ENCODE results near the gene NEDD4L. TPM values are rescaled to one million over a fixed set of nuclear protein-coding genes. Genes with fewer than 3 reads are reported as not detected.

NEDD4L gene
- total RNA-seq, 1 donor from 2014 or later, result 162 TPM

DNA sequence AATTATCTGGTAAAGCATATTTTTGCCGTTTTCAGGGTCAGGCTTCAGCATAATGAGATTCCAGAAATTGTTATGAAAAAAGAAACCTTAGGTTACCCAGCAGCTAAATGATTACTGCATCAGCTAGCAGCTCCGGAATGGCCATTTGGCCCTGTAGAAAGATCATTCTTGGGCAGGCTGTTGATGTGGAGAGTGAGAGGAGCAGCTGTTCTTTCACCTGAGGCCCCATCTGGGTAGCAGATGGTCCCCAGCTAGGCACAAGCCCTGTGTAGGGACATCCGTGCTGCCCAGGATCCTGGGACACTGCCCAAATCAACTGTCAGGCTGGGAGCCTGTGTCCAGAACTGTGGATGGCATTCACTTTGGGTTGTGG is 61.8 kb downstream of the NEDD4L start:
- TF ChIP-seq, protein P1, sequence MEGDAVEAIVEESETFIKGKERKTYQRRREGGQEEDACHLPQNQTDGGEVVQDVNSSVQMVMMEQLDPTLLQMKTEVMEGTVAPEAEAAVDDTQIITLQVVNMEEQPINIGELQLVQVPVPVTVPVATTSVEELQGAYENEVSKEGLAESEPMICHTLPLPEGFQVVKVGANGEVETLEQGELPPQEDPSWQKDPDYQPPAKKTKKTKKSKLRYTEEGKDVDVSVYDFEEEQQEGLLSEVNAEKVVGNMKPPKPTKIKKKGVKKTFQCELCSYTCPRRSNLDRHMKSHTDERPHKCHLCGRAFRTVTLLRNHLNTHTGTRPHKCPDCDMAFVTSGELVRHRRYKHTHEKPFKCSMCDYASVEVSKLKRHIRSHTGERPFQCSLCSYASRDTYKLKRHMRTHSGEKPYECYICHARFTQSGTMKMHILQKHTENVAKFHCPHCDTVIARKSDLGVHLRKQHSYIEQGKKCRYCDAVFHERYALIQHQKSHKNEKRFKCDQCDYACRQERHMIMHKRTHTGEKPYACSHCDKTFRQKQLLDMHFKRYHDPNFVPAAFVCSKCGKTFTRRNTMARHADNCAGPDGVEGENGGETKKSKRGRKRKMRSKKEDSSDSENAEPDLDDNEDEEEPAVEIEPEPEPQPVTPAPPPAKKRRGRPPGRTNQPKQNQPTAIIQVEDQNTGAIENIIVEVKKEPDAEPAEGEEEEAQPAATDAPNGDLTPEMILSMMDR (IDR thresholded peaks at IDR 0.05; ENCODE audit: unreplicated experiment), result no peak
- Mint-ChIP-seq H3K27me3 (no peaks in the 10 kb centered on the region), H3K9me3 (ENCODE audit: low read depth) (peaks cover 3% of the 10 kb centered on the region), H3K4me1 (ENCODE audit: low read depth) (peaks cover 48% of the 10 kb centered on the region), H3K36me3 (ENCODE audit: insufficient read depth) (peaks cover 10% of the 10 kb centered on the region), H3K27ac (peak overlapping the region; percentile 17), H3K4me3 (ENCODE audit: low read depth) (no peak overlapping the region)
- DNase-seq (ENCODE audit: low spot score, unreplicated experiment), result no peak

DNA sequence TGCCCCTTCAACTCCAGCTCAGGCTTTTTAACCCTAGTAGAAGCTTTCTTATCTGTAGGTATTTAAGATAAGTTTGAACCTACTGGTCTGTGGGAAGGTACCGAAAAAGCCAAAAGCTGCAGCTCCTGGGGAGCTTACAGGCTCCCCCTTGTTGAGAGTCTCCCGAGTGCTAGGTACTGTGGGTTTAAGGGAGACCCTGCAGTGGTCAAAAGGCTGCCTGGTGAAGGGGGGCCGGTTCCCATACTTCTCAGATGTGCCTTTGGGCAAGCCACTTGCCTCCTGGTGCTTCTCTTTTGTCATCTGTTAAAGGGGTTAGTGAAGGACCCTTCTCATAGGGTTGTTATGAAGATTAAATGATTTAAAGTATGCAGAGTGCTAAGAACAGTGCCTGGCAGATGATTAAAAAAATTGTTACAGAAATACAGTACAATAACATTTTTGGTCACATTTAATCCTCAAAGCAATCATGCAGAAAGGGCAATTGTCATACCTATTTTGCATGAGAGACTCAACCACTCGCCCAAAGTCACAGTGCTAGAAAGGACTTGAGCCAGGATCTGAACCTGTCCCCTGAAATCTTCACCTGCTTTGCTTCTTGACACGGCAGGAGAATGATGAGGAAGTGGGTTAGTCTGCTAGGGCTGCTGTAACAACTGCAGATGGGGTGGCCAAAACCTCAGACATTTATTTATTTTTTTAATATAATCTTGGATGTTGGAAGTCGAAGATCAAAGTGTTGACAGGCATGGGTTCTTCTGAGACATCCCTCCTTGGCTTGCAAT is 62.5 kb downstream of the NEDD4L start:
- no peaks in the 10 kb centered on the region for H3K27me3 Mint-ChIP-seq
- DNase-seq (ENCODE audit: low spot score, unreplicated experiment), result no peak
- H3K9me3 Mint-ChIP-seq (ENCODE audit: low read depth), result peaks cover 3% of the 10 kb centered on the region
- H3K27ac Mint-ChIP-seq, result no peak overlapping the region
- no peak overlapping the region for H3K4me3 Mint-ChIP-seq (ENCODE audit: low read depth)
- H3K36me3 Mint-ChIP-seq (ENCODE audit: insufficient read depth), result peaks cover 10% of the 10 kb centered on the region
- H3K4me1 Mint-ChIP-seq (ENCODE audit: low read depth), result peaks cover 43% of the 10 kb centered on the region
- TF ChIP-seq, protein P1 (IDR thresholded peaks at IDR 0.05; ENCODE audit: unreplicated experiment), result no peak

DNA sequence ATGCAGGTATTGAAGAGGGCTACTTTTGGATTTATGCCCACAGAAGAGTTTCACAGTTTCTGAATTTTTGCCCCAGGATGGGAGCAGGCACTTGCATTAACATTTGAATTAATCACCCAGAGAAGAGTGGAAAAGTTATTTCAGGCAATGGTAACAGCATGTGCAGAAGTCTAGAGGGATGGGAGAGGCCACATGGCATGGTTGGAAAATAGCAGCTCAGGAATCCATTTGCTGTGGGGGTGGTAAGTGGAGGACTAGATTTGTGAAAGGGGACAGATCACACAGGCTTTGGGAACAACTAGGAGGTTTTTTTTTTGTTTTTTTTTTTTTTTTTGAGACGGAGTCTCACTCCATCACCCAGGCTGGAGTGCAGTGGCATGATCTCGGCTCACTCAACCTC is 65.2 kb downstream of the NEDD4L start:
- Mint-ChIP-seq H3K27ac (peak overlapping the region; percentile 53), H3K36me3 (ENCODE audit: insufficient read depth) (peaks cover 8% of the 10 kb centered on the region), H3K9me3 (ENCODE audit: low read depth) (peaks cover under 1% of the 10 kb centered on the region), H3K4me1 (ENCODE audit: low read depth) (peaks cover 26% of the 10 kb centered on the region), H3K4me3 (ENCODE audit: low read depth) (no peak overlapping the region), H3K27me3 (no peaks in the 10 kb centered on the region)
- DNase-seq (ENCODE audit: low spot score, unreplicated experiment), result no peak
- TF ChIP-seq, protein P1 (IDR thresholded peaks at IDR 0.05; ENCODE audit: unreplicated experiment), result no peak

DNA sequence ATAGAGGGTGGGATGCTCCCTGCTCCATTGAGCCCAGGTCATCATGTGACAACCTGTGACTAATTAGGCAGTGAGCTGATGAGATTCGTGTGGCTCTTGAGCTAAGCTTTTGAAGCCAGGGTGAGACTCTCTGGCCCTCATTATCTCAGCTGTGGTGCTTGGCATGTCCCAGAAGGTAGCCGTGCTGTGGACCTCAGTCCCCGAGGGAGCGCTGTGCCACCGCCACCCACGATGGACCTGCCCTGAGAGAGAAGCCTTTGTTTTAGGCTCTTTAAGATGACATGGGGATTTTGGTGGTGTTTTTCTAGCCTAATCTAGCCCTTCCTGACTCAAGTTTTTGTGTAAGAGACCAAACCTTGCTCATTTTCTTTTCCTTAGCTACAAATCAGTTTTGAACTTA is 66.4 kb downstream of the NEDD4L start:
- no peak for DNase-seq (ENCODE audit: low spot score, unreplicated experiment)
- no peaks in the 10 kb centered on the region for H3K9me3 Mint-ChIP-seq (ENCODE audit: low read depth)
- H3K4me1 Mint-ChIP-seq (ENCODE audit: low read depth), result peaks cover 18% of the 10 kb centered on the region
- TF ChIP-seq, protein P1 (IDR thresholded peaks at IDR 0.05; ENCODE audit: unreplicated experiment), result no peak
- no peak overlapping the region for H3K27ac Mint-ChIP-seq
- H3K4me3 Mint-ChIP-seq (ENCODE audit: low read depth), result no peak overlapping the region
- H3K36me3 Mint-ChIP-seq (ENCODE audit: insufficient read depth), result peaks cover 8% of the 10 kb centered on the region
- H3K27me3 Mint-ChIP-seq, result no peaks in the 10 kb centered on the region

DNA sequence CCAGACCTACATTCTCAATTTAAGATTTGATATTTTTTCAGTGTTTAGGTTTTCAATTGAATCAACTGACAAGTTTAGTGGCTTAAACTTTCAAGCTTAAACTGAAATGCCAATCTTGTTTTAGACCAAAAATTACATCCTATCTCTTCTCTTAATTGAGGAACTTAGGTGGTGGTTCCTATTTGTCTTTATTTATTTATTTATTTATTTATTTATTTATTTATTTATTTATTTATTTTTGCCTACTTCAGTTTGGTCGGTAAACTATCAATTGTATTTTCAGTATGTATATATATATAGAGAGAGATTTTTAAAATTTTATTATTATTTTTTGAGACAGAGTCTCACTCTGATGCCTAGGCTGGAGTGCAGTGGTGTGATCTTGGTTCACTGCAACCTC is 68.1 kb downstream of the NEDD4L start:
- no peak for DNase-seq (ENCODE audit: low spot score, unreplicated experiment)
- Mint-ChIP-seq H3K36me3 (ENCODE audit: insufficient read depth) (peaks cover 6% of the 10 kb centered on the region), H3K4me3 (ENCODE audit: low read depth) (no peak overlapping the region), H3K9me3 (ENCODE audit: low read depth) (no peaks in the 10 kb centered on the region), H3K27ac (no peak overlapping the region), H3K27me3 (no peaks in the 10 kb centered on the region), H3K4me1 (ENCODE audit: low read depth) (peaks cover 8% of the 10 kb centered on the region)
- TF ChIP-seq, protein P1 (IDR thresholded peaks at IDR 0.05; ENCODE audit: unreplicated experiment), result no peak
